GM06990 (cell line): ENCODE measurements around the gene EPC2.

Experiments
- DNase-seq: peaks from one replicate; pipeline ENCODE4 v3.0.0-alpha.2; 2011; ENCODE audit not compliant: insufficient read length; ENCODE audit errors: extremely low read depth
- H3K27me3 ChIP-seq: replicated peaks from 2 replicates; pipeline ENCODE4 v1.6.0; 2011; ENCODE audit warnings: low read length; ENCODE audit not compliant: control insufficient read depth, insufficient read depth
- H3K36me3 ChIP-seq: 2 replicates; pipeline ENCODE4 v1.5.1; 2011; ENCODE audit warnings: low read length; ENCODE audit not compliant: control insufficient read depth, insufficient read depth
- H3K4me3 ChIP-seq: replicated peaks from 2 replicates; pipeline ENCODE4 v1.5.1; 2011; ENCODE audit warnings: low read depth, mild to moderate bottlenecking, control low read depth, low read length
- CTCF ChIP-seq: IDR thresholded peaks from 2 replicates; pipeline ENCODE4 v1.5.1; 2011; ENCODE audit warnings: low read length, control low read depth, mild to moderate bottlenecking, inconsistent platforms; ENCODE audit not compliant: insufficient read depth, poor library complexity, severe bottlenecking

Gene EPC2

GRCh38 chr2:148794558-148794957 lies 150.0 kb downstream of the EPC2 start:
- no peak for TF ChIP-seq CTCF
- no peaks in the 10 kb centered on the region for H3K36me3 ChIP-seq
- no peak overlapping the region for H3K4me3 ChIP-seq
- DNase-seq, result no peak
- H3K27me3 ChIP-seq, result no peaks in the 10 kb centered on the region; the same call in 1 of the 2 replicates

GRCh38 chr2:148796735-148797512 lies 152.4 kb downstream of the EPC2 start:
- no peaks in the 10 kb centered on the region for H3K36me3 ChIP-seq
- H3K4me3 ChIP-seq, result no peak overlapping the region
- no peak for TF ChIP-seq CTCF
- no peaks in the 10 kb centered on the region; the same call in 1 of the 2 replicates for H3K27me3 ChIP-seq
- DNase-seq, result no peak

GRCh38 chr2:148802448-148803220 lies 158.1 kb downstream of the EPC2 start:
- DNase-seq, result no peak
- no peak for TF ChIP-seq CTCF
- no peaks in the 10 kb centered on the region; the same call in 1 of the 2 replicates for H3K27me3 ChIP-seq
- no peak overlapping the region for H3K4me3 ChIP-seq
- no peaks in the 10 kb centered on the region for H3K36me3 ChIP-seq

GRCh38 chr2:148810081-148810480 lies 165.5 kb downstream of the EPC2 start:
- Histone ChIP-seq H3K36me3 (no peaks in the 10 kb centered on the region), H3K4me3 (no peak overlapping the region), H3K27me3 (no peaks in the 10 kb centered on the region)
- no peak for DNase-seq
- no peak for TF ChIP-seq CTCF

- no peak for DNase-seq
- TF ChIP-seq CTCF, result no peak
Measured at GRCh38 chr2:148812306-148812705, 167.8 kb downstream of the EPC2 start.

More at GRCh38 chr2:148812306-148812705, 167.8 kb downstream of the EPC2 start:
- H3K27me3 ChIP-seq, result no peaks in the 10 kb centered on the region
- H3K4me3 ChIP-seq, result no peak overlapping the region
- H3K36me3 ChIP-seq, result no peaks in the 10 kb centered on the region
